AG08396 (cell line): ENCODE data around the gene ZNF668.
"Not testable (repeated sequence)": the region's sequence is repeated elsewhere in the genome, so short reads cannot be mapped to it uniquely, and the experiment has no call there.

Experiments
- DNase-seq: peaks from one replicate; pipeline ENCODE4 v3.0.0; 2012; ENCODE audit warnings: low spot score, mixed read lengths

Gene ZNF668

GRCh38 chr16:31055613-31056012, 18.4 kb downstream of the ZNF668 start:
- DNase-seq = no peak

GRCh38 chr16:31052114-31052513, 21.9 kb downstream of the ZNF668 start:
- DNase-seq = peak; percentile 93

GRCh38 chr16:31050280-31051030, 23.6 kb downstream of the ZNF668 start:
- no peak for DNase-seq

GRCh38 chr16:31043898-31044481, 30.1 kb downstream of the ZNF668 start:
- no peak for DNase-seq

GRCh38 chr16:31043352-31043751, 30.7 kb downstream of the ZNF668 start:
- DNase-seq = no peak

GRCh38 chr16:31042866-31043265, 31.2 kb downstream of the ZNF668 start:
- no peak for DNase-seq

- DNase-seq = no peak
These were observed 35.0 kb downstream of the ZNF668 start for GRCh38 chr16:31038993-31039392.

- DNase-seq = no peak
These were observed 37.3 kb downstream of the ZNF668 start for GRCh38 chr16:31036691-31037090.

GRCh38 chr16:31033709-31034492, 40.1 kb downstream of the ZNF668 start:
- DNase-seq = peak; percentile 98

GRCh38 chr16:31032736-31033708, 41.0 kb downstream of the ZNF668 start, which contains the start of gene STX4:
STX4 (plus strand) TSS chr16:31033558; CDS start chr16:31033806, 248 bp downstream.
- peak; percentile 95 for DNase-seq

GRCh38 chr16:31031276-31031675, 42.8 kb downstream of the ZNF668 start:
- no peak for DNase-seq

GRCh38 chr16:31029272-31029671, 44.8 kb downstream of the ZNF668 start:
- DNase-seq = no peak

GRCh38 chr16:31025339-31025738, 48.7 kb downstream of the ZNF668 start:
- DNase-seq = no peak

GRCh38 chr16:31023627-31024226, 50.3 kb downstream of the ZNF668 start:
- DNase-seq = no peak

GRCh38 chr16:31023252-31023602, 50.8 kb downstream of the ZNF668 start:
- DNase-seq = no peak

- DNase-seq = no peak
These were observed 51.3 kb downstream of the ZNF668 start for GRCh38 chr16:31022544-31023251.

GRCh38 chr16:31020536-31020935, 53.5 kb downstream of the ZNF668 start:
- DNase-seq = no peak

- not testable (repeated sequence) for DNase-seq
These were observed 56.3 kb downstream of the ZNF668 start for GRCh38 chr16:31017756-31018155.

- DNase-seq = no peak
These were observed 58.0 kb downstream of the ZNF668 start for GRCh38 chr16:31016018-31016417.

GRCh38 chr16:31013292-31013691, 60.7 kb downstream of the ZNF668 start:
- not testable (repeated sequence) for DNase-seq

- DNase-seq = not testable (repeated sequence)
These were observed 62.2 kb downstream of the ZNF668 start for GRCh38 chr16:31011815-31012214.
